HFF-Myc (cell line): ENCODE results near the gene SIM1.

Experiments
- DNase-seq: peaks from one replicate; pipeline ENCODE4 v3.0.0-alpha.2; 2011; ENCODE audit warnings: low read depth; ENCODE audit errors: extremely low read depth
- H3K4me3 ChIP-seq: replicated peaks from 2 replicates; pipeline ENCODE4 v1.5.1; 2011; ENCODE audit warnings: low read depth, mild to moderate bottlenecking, control low read depth, low read length
- TF ChIP-seq, protein P1 (sequence below): IDR thresholded peaks from 2 replicates; pipeline ENCODE4 v1.5.1; 2012; ENCODE audit warnings: mild to moderate bottlenecking, low read depth, low read length, control low read depth; ENCODE audit errors: missing control alignments

The SIM1 gene

DNA sequence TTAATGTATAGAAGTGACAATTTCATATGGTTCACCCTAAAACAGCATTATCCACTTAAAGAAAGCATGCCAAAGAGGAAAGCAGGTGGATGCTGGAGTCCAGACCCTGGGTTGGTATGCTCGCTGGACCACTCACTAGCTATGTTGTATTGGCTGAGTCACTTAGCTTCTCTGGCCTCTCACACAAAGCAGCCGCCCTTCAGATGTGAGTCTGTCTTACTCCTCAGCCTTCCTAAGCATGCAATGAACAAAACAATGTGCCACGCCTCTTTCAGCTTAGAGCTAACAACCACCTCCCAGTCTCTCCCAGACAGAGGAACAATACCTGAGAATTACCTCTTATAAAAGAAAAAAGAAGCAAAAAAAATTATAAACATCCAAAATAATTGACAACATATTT, 29.4 kb downstream of the SIM1 start:
- DNase-seq: no peak
- no peak overlapping the region for H3K4me3 ChIP-seq
- TF ChIP-seq, protein P1, sequence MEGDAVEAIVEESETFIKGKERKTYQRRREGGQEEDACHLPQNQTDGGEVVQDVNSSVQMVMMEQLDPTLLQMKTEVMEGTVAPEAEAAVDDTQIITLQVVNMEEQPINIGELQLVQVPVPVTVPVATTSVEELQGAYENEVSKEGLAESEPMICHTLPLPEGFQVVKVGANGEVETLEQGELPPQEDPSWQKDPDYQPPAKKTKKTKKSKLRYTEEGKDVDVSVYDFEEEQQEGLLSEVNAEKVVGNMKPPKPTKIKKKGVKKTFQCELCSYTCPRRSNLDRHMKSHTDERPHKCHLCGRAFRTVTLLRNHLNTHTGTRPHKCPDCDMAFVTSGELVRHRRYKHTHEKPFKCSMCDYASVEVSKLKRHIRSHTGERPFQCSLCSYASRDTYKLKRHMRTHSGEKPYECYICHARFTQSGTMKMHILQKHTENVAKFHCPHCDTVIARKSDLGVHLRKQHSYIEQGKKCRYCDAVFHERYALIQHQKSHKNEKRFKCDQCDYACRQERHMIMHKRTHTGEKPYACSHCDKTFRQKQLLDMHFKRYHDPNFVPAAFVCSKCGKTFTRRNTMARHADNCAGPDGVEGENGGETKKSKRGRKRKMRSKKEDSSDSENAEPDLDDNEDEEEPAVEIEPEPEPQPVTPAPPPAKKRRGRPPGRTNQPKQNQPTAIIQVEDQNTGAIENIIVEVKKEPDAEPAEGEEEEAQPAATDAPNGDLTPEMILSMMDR: no peak

DNA sequence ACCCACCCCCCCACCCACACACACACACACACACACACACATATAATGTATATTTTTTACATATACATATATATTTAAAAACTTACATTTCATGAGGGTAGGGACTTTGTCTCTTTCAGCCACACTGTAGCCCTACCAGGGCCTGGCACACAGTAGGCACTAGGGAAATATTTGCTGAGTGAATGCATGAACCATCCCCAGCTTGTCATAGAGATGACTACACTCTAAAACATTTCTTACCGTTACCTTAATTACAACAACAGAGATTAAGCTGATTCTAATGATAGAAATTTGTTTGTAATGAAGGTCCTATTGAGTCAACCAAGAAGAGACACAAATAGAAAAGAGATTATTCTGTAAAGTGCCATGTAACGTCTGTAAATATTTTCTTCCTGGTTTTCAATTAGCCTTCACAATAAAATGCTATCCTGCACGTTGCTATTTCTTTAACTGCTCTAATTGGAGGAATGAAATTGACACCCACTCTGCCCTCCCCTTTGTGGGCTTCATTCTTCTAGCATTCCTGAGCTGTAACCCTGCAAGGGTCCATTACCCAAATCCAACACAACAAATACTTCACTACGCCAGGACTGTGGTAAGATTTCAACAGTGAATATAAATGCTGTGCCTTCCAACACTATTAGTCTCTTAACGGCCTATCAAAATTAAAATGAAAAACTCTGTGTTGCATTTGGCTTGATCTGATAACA, 30.8 kb downstream of the SIM1 start:
- TF ChIP-seq, protein P1: no peak
- H3K4me3 ChIP-seq: no peak overlapping the region
- DNase-seq: no peak

DNA sequence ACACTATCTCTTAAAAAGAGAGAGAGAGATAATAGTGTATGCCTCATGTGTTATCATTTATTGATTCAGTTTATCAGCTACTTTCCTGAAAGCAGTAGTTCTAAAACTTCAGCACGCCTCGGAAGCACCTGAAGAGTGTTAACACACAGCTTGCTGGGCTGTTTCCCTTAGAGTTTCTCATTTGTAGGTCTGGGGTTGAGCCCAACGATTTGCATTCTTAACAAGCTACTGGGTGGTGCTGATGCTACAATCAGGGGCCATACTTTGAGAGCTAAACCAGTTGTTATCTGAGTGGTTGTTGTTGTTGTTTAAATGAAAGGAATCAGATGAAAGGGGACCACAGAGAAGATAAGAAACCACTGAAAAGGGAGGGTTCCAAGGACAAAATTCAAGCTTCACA, 32.6 kb downstream of the SIM1 start:
- DNase-seq: no peak
- TF ChIP-seq, protein P1: no peak
- H3K4me3 ChIP-seq: no peak overlapping the region

DNA sequence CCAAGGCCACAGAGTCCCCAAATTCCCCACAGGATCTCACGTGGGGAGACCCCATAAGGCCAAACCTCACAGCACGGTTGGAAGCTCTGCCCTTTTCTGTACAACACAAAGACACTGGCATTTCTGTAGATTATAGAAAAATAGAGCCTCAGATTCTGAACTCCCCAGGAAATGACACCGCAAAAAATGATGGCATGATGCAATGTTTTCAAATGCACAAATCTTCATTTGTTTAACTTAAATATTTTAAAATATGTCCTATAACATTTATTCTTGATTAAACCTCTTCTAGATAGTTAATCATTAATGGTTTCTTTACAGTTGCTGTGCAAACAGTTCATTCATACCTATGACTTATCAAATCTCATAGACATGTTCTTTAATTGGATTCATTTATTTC, 33.8 kb downstream of the SIM1 start:
- TF ChIP-seq, protein P1: no peak
- no peak for DNase-seq
- H3K4me3 ChIP-seq: no peak overlapping the region

DNA sequence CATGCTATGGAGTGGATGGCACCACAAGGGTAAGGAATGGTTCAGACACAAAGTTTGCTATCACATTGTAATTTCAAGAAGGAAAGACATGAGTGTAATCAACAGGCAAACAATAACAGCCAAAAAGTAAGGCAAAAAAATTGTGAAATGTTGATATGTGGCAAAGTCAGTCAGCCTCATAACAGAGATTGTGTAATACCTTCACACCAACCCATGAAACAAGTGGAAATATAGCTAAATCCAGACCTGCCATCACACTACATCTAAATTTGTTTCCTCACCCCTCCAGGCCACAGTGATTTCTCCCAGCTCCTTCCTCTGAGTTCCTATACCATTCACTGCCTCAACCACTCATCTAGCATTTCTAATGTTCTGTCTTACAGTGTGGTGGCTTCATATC, 37.3 kb downstream of the SIM1 start:
- no peak overlapping the region for H3K4me3 ChIP-seq
- no peak for DNase-seq
- TF ChIP-seq, protein P1: no peak

DNA sequence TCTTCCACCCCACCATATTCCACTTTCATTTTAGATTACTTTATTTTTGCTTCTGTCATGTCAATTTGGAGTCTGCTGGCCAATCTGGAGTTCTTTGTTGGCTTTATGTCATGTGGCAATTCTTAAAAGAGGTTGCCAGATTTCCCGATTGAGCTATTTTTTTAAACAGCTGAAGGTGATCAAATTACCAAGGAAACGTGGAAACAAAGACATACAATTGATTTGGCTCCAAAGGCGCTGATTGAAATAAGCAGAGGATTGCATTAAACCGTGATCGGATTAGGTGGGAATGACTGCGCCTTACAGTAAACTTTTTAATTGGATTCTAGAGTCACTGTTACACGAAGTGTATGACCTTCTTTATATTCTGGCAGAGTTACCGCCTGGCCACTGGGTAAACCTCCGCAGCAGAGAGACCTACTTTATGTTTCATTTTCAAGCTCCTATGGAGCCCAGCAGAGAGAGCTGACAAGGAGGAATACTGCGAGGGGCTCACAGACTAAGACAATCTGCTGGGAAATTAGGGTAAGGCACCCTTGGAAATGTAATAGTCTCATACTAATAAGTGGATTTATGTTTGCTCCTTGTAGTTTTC, 37.9 kb downstream of the SIM1 start:
- DNase-seq: no peak
- TF ChIP-seq, protein P1: no peak
- no peak overlapping the region for H3K4me3 ChIP-seq
